IMR-90 (cell line): ENCODE data around the gene CIDEC. TPM values are rescaled to one million over a fixed set of nuclear protein-coding genes. Genes with fewer than 3 reads are reported as not detected.
A peak's percentile ranks its signal among the peaks of the same experiment; 100 is the strongest.

ENCODE experiments used
- ATAC-seq: fragments of 200-7000 bp; cut with Tn5 transposase; 2 replicates; pipeline ENCODE4 v1.9.1; 2020; ENCODE audit warnings: low read depth, mild to moderate bottlenecking, moderate library complexity
- BruUV-seq: library from RNA; stranded (reverse); fragments of 400-500 nt; replicated peaks from 2 replicates; lab custom pipeline; 2021; lab: Mats Ljungman, UMichigan
- CTCF ChIA-PET: fragments of 300-600 bp; formaldehyde crosslinking; extraction: SDS; loops from one replicate; lab custom pipeline; 2021; ENCODE audit warnings: antibody characterized with exemption; lab: Yijun Ruan, JAX
- POLR2A ChIA-PET: fragments of 300-600 bp; sonication (Branson Sonifier 250); formaldehyde crosslinking; loops from one replicate; lab custom pipeline; 2022; ENCODE audit warnings: antibody characterized with exemption; ENCODE audit not compliant: unreplicated experiment; lab: Charles Lee
- DNase-seq: peaks from one replicate; pipeline ENCODE4 v3.0.0; 2013
- H2AFZ ChIP-seq: replicated peaks from 2 replicates; pipeline ENCODE3; 2013; ENCODE audit warnings: low read length, mild to moderate bottlenecking; ENCODE audit not compliant: poor library complexity
- H2AK5ac ChIP-seq: 2 replicates; pipeline ENCODE4 v1.6.1; 2013; ENCODE audit warnings: low read depth, low read length, inconsistent platforms
- H2AK9ac ChIP-seq: replicated peaks from 2 replicates; pipeline ENCODE3; 2013; ENCODE audit warnings: mild to moderate bottlenecking, low read depth, low read length, moderate library complexity; ENCODE audit not compliant: poor library complexity
- H2BK120ac ChIP-seq: 2 replicates; pipeline ENCODE4 v1.6.1; 2013; ENCODE audit warnings: low read depth, low read length, inconsistent platforms
- H2BK15ac ChIP-seq: 3 replicates; pipeline ENCODE4 v1.6.1; 2013; ENCODE audit warnings: low read depth, low read length, inconsistent platforms
- H2BK20ac ChIP-seq: 2 replicates; pipeline ENCODE4 v1.6.1; 2013; ENCODE audit warnings: low read depth, mild to moderate bottlenecking, inconsistent platforms, low read length, moderate library complexity
- H2BK5ac ChIP-seq: 2 replicates; pipeline ENCODE4 v1.6.1; 2013; ENCODE audit warnings: mild to moderate bottlenecking, low read depth, low read length, inconsistent platforms; ENCODE audit not compliant: poor library complexity, severe bottlenecking
- H3K14ac ChIP-seq: replicated peaks from 2 replicates; pipeline ENCODE4 v1.6.1; 2013; ENCODE audit warnings: low read depth, low read length, inconsistent platforms
- H3K18ac ChIP-seq: 2 replicates; pipeline ENCODE4 v1.6.1; 2013; ENCODE audit warnings: low read depth, low read length, control low read depth
- H3K23ac ChIP-seq: 2 replicates; pipeline ENCODE4 v1.6.1; 2013; ENCODE audit warnings: low read depth, low read length, inconsistent platforms
- H3K27ac ChIP-seq: 2 replicates; pipeline ENCODE4 v1.5.1; 2013; ENCODE audit warnings: mild to moderate bottlenecking, control low read depth, low read length; ENCODE audit not compliant: insufficient read depth
- H3K27me3 ChIP-seq: 2 replicates; pipeline ENCODE4 v1.6.1; 2013; ENCODE audit warnings: low read length; ENCODE audit not compliant: control insufficient read depth, insufficient read depth
- H3K36me3 ChIP-seq: 2 replicates; pipeline ENCODE4 v1.6.1; 2013; ENCODE audit warnings: low read length, mixed read lengths; ENCODE audit not compliant: control insufficient read depth, insufficient read depth
- H3K4ac ChIP-seq: 2 replicates; pipeline ENCODE4 v1.6.1; 2013; ENCODE audit warnings: low read depth, low read length, inconsistent platforms
- H3K4me1 ChIP-seq: 2 replicates; pipeline ENCODE4 v1.6.1; 2013; ENCODE audit warnings: low read length, mixed read lengths; ENCODE audit not compliant: control insufficient read depth, insufficient read depth
- H3K4me2 ChIP-seq: 2 replicates; pipeline ENCODE4 v1.6.1; 2013; ENCODE audit warnings: low read depth, mild to moderate bottlenecking, control low read depth, low read length, moderate library complexity
- H3K4me3 ChIP-seq: 2 replicates; pipeline ENCODE4 v1.5.1; 2013; ENCODE audit warnings: low read depth, mild to moderate bottlenecking, control low read depth, low read length, moderate library complexity; ENCODE audit not compliant: insufficient read depth
- H3K56ac ChIP-seq: 2 replicates; pipeline ENCODE4 v1.6.1; 2013; ENCODE audit warnings: low read length, inconsistent platforms; ENCODE audit not compliant: insufficient read depth; ENCODE audit errors: extremely low read depth
- H3K79me1 ChIP-seq, 2 experiments: 2 replicates each; pipeline ENCODE4 v1.6.1; 2013; ENCODE audit warnings: low read length in 2 of 2, inconsistent platforms in 1 of 2, low read depth in 1 of 2
- H3K9ac ChIP-seq: 2 replicates; pipeline ENCODE4 v1.6.1; 2013; ENCODE audit warnings: low read depth, low read length, control low read depth
- H3K9me1 ChIP-seq: 2 replicates; pipeline ENCODE4 v1.6.1; 2013; ENCODE audit warnings: low read length, inconsistent platforms; ENCODE audit not compliant: insufficient read depth
- H3K9me3 ChIP-seq: 2 replicates; pipeline ENCODE4 v1.6.1; 2013; ENCODE audit warnings: low read length; ENCODE audit not compliant: control insufficient read depth, insufficient read depth
- H4K20me1 ChIP-seq: 2 replicates; pipeline ENCODE4 v1.6.1; 2013; ENCODE audit warnings: low read length, inconsistent platforms; ENCODE audit not compliant: insufficient read depth
- H4K5ac ChIP-seq: 2 replicates; pipeline ENCODE4 v1.6.1; 2013; ENCODE audit warnings: mild to moderate bottlenecking, low read depth, low read length, control low read depth
- H4K8ac ChIP-seq, 2 experiments: 2 replicates each; pipeline ENCODE4 v1.6.1; 2013; ENCODE audit warnings: low read depth in 2 of 2, low read length in 2 of 2, control low read depth in 1 of 2, inconsistent platforms in 1 of 2
- H4K91ac ChIP-seq: 2 replicates; pipeline ENCODE4 v1.6.1; 2013; ENCODE audit warnings: low read depth, low read length, inconsistent platforms; ENCODE audit not compliant: insufficient read depth
- MAFK ChIP-seq: IDR thresholded peaks from 2 replicates; pipeline ENCODE4 v1.6.1; 2012; ENCODE audit warnings: low read depth, low read length, improper control_type of control experiment
- POLR2A ChIP-seq: IDR thresholded peaks from 2 replicates; pipeline ENCODE4 v1.6.1; 2012; ENCODE audit warnings: mild to moderate bottlenecking, low read depth, low read length
- RFX5 ChIP-seq: IDR thresholded peaks from 2 replicates; pipeline ENCODE4 v1.8.0; 2012; ENCODE audit warnings: low read depth, mild to moderate bottlenecking, low read length, moderate library complexity
- WGBS, 2 experiments: methylation state at CpG; one replicate each; pipeline versions ENCODE4 v1.1.5 to v1.1.7; 2013; ENCODE audit warnings: missing lambda C conversion rate in 2 of 2; ENCODE audit not compliant: insufficient read length in 1 of 2; ENCODE audit errors: extremely low coverage in 2 of 2; 5-methylcytosine and 5-hydroxymethylcytosine counted together
- dilution Hi-C: fragments of 300-500 bp; cut with HindIII; formaldehyde crosslinking; loops from one replicate; pipeline ENCODE4 v1.14.3; 2018; ENCODE audit warnings: low sequenced_read_pairs; ENCODE audit not compliant: unreplicated experiment
- in situ Hi-C: fragments of 300-500 bp; cut with MboI; formaldehyde crosslinking; loops from 3 replicates; pipeline ENCODE4 v1.14.3; 2019; ENCODE audit warnings: low sequenced_read_pairs, inconsistent platforms, mixed read lengths
- intact Hi-C: fragments of 100-400 bp; cut with micrococcal nuclease; formaldehyde crosslinking; loops from 2 replicates; pipeline ENCODE4 v1.10.0; 2022
- polyA plus RNA-seq, 3 experiments: library from polyadenylated mRNA; depleted of rRNA; stranded (reverse); fragments of >200 nt; gene quantifications; 2 replicates each; pipeline ENCODE4 v1.2.3, GENCODE V29; 2012; ENCODE audit warnings: low replicate concordance in 1 of 3
- total RNA-seq: library from RNA; depleted of rRNA; stranded (reverse); fragments of >200 nt; gene quantifications from 2 replicates; pipeline ENCODE4 v1.2.3, GENCODE V29; 2012

The CIDEC gene
- total and polyA plus RNA-seq, 2 of the 4 experiments (the other 2 are of a cell fraction) = 0.09 TPM; not detected in 1

DNA sequence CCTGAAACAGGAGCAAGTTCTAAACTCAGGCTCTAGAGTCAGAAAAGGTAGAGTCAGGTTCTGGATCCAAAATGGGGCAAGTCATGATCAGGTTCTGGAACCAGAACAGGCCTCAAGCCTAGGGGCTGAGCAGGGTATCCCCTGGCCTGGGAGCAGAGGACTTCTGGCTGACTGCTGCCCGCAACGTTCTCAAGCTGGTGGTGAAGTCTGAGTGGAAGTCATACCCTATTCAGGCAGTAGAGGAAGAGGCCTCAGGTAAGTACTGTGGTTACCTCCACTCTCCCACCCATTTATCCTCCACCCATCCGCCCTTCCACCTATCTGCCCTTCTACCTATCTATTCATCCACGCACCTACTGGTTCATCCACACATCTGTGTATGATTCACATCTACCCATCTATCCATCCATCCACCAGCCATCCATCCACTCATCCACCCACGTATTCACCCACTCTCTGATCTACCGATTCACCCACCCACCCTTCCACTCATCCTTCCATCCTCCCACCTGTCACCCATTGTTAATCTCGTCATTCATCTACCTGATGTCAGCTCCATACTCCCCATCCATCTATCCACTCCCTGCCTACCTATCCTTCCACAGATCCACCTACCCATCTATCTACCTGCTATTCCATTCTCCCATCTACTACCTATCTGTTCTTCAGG lies 61.3 kb downstream of the CIDEC start:
- Histone ChIP-seq H3K23ac (no peak overlapping the region), H2AK9ac (peak overlapping the region; percentile 55), H3K4me1 (no peaks in the 10 kb centered on the region), H3K9me1 (peaks cover 11% of the 10 kb centered on the region), H3K18ac (no peak overlapping the region), H3K79me1 (no peaks in the 10 kb centered on the region), H4K8ac (no peak overlapping the region), H2AFZ (no peak overlapping the region), H4K5ac (no peak overlapping the region), H2AK5ac (no peak overlapping the region), H2BK20ac (no peak overlapping the region), H3K4ac (no peak overlapping the region), H3K27ac (no peak overlapping the region), H3K9me3 (no peaks in the 10 kb centered on the region), H3K56ac (no peak overlapping the region), H3K9ac (no peak overlapping the region), H3K4me3 (no peak overlapping the region), H3K4me2 (no peak overlapping the region), H3K14ac (no peak overlapping the region), H3K36me3 (peaks cover 4% of the 10 kb centered on the region), H4K91ac (no peak overlapping the region), H2BK120ac (no peak overlapping the region), H3K27me3 (no peaks in the 10 kb centered on the region), H2BK15ac (no peak overlapping the region), H4K20me1 (no peaks in the 10 kb centered on the region; the same call in 1 of the 2 replicates), H2BK5ac (no peak overlapping the region)
- ChIA-PET POLR2A (no interaction called here), CTCF (no interaction called here)
- WGBS, 2 experiments = 92% methylated on average over 3 of the region's 7 CpGs; no CpG with 5 or more reads in 1 of the 2 experiments
- in situ Hi-C loops = no loop called here
- no peak for TF ChIP-seq POLR2A
- no peak for TF ChIP-seq RFX5
- no peak for TF ChIP-seq MAFK
- DNase-seq = no peak
- intact Hi-C loops = no loop called here
- dilution Hi-C loops = no loop called here
- no peak for ATAC-seq
- BruUV-seq = no TSS peak
